ENCODE data around the gene FAM240B. TPM values are rescaled to one million over a fixed set of nuclear protein-coding genes. Genes with fewer than 3 reads are reported as not detected.

The FAM240B gene
- not detected in 2 replicates for total RNA-seq

DNA sequence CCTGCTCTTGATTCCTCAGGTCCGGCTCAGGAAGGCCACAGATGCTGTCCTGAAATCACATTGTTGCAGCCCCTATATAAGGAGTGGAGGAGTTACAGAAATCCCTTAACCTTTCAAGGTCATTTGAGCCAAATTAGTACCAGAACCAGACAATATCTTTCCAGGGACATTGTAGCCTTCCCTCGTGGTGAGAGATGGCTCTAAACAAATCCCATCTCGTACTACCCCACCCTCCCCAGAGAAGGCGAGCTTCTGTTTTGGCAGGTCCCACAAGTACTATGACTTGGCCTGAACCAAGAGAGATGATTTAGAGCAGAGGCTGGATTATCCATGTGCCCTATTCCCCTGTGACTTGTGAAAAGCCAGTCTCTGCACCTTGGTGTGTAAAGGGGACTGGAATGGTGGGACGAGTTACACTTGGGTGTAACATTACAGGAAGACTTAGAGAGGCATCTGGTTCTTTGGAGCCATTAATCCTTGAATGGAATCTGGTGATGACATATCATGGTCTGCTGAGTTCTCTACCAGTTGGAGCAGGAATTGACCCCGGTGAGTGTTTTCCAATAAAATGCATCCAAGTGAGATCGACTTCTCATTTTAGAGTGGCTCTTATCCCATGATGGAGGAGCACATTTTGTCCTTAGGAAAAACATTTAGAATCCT is at the start of gene FAM240B:
Gene FAM240B (minus strand): TSS at position 51 of the 663 bp plus-strand sequence. CDS start 16,134 bp downstream, outside the sequence.

Other genes starting within 250 kb of the FAM240B start
- gene ANKRD18A, start 99.5 kb downstream of the FAM240B start, total RNA-seq: 0.98 and 1.6 TPM in 2 replicates